ENCODE measurements around the gene PIPOX.

DNA sequence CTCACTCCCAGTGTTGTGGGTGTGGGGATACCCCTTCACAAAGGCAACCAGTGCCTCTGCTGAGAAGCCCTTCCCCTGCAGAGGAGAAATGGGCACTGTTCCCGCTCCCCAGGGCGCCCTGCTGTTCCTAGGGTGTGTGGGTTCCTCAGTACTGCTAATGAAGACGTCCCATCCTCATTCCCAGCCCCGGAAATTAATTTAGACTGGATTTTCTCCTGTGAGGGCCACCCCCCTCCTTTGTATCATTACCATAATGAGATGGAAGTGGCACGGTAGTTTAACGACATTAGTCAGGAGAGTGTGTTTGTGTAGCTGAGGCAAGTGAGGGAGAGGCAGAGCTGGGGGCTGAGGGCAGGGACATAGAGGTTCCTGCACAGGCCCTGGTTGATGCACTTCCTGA lies 53.2 kb downstream of the PIPOX start:
- no peak for TF ChIP-seq ESRRA (CRISPR knock-in tag; IDR thresholded peaks at IDR 0.05; ENCODE audit: low read depth)
- TF ChIP-seq AHR (CRISPR knock-in tag; IDR thresholded peaks at IDR 0.05), result no peak
- TF ChIP-seq MED8 (CRISPR knock-in tag; IDR thresholded peaks at IDR 0.05; ENCODE audit: insufficient replicate concordance), result no peak
- TF ChIP-seq SP1 (IDR thresholded peaks at IDR 0.05), result no peak
- no peak for TF ChIP-seq SP1 (CRISPR knock-in tag; IDR thresholded peaks at IDR 0.05)
- TF ChIP-seq POLR2AphosphoS5 (IDR thresholded peaks at IDR 0.05; ENCODE audit: low read depth, low read length), result no peak
- TF ChIP-seq ZNF670 (CRISPR knock-in tag; IDR thresholded peaks at IDR 0.05; ENCODE audit: borderline replicate concordance), result no peak
- TF ChIP-seq POLR2AphosphoS2 (IDR thresholded peaks at IDR 0.05; ENCODE audit: low read depth, low read length), result no peak
- no peak for TF ChIP-seq HNRNPUL1 (IDR thresholded peaks at IDR 0.05; ENCODE audit: low read depth, low read length)
- TF ChIP-seq ZNF253 (CRISPR knock-in tag; IDR thresholded peaks at IDR 0.05; ENCODE audit: borderline replicate concordance), result no peak
- no peak for TF ChIP-seq MAF1 (CRISPR knock-in tag; IDR thresholded peaks at IDR 0.05; ENCODE audit: borderline replicate concordance)
